IPS-18c (cell line): ENCODE results near the gene TBXAS1.

Experiments
- H3K4me3 ChIP-seq: 2 replicates; pipeline ENCODE4 v1.7.0; 2013; ENCODE audit warnings: low read depth, mild to moderate bottlenecking, low read length, moderate library complexity; ENCODE audit not compliant: insufficient read depth
- H3K9me3 ChIP-seq: one replicate; pipeline ENCODE4 v1.6.1; 2013; ENCODE audit warnings: mild to moderate bottlenecking, low read length, moderate library complexity; ENCODE audit not compliant: control insufficient read depth, insufficient read depth

Gene TBXAS1

GRCh38 chr7:140009735-140010134 is 180.7 kb downstream of the TBXAS1 start:
- Histone ChIP-seq H3K4me3 (no peak overlapping the region), H3K9me3 (no peaks in the 10 kb centered on the region)

GRCh38 chr7:140010194-140010895 is 181.3 kb downstream of the TBXAS1 start:
- H3K4me3 ChIP-seq, result no peak overlapping the region
- H3K9me3 ChIP-seq, result no peaks in the 10 kb centered on the region

- H3K4me3 ChIP-seq, result no peak overlapping the region
- no peaks in the 10 kb centered on the region for H3K9me3 ChIP-seq
Measured at GRCh38 chr7:140013676-140014075, 184.6 kb downstream of the TBXAS1 start.

GRCh38 chr7:140014123-140014522 is 185.1 kb downstream of the TBXAS1 start:
- Histone ChIP-seq H3K9me3 (no peaks in the 10 kb centered on the region), H3K4me3 (no peak overlapping the region)

- no peak overlapping the region for H3K4me3 ChIP-seq
- no peaks in the 10 kb centered on the region for H3K9me3 ChIP-seq
Measured at GRCh38 chr7:140015471-140015970, 186.5 kb downstream of the TBXAS1 start.

- Histone ChIP-seq H3K4me3 (no peak overlapping the region), H3K9me3 (no peaks in the 10 kb centered on the region)
Measured at GRCh38 chr7:140016540-140016939, 187.5 kb downstream of the TBXAS1 start.

- Histone ChIP-seq H3K4me3 (no peak overlapping the region), H3K9me3 (no peaks in the 10 kb centered on the region)
Measured at GRCh38 chr7:140017034-140017433, 188.0 kb downstream of the TBXAS1 start.

- H3K4me3 ChIP-seq, result no peak overlapping the region
- no peaks in the 10 kb centered on the region for H3K9me3 ChIP-seq
Measured at GRCh38 chr7:140017543-140017942, 188.5 kb downstream of the TBXAS1 start.

GRCh38 chr7:140018125-140019043 is 189.3 kb downstream of the TBXAS1 start:
- no peaks in the 10 kb centered on the region for H3K9me3 ChIP-seq
- H3K4me3 ChIP-seq, result no peak overlapping the region

- Histone ChIP-seq H3K4me3 (no peak overlapping the region), H3K9me3 (no peaks in the 10 kb centered on the region)
Measured at GRCh38 chr7:140019172-140019571, 190.1 kb downstream of the TBXAS1 start.

- no peak overlapping the region for H3K4me3 ChIP-seq
Measured at GRCh38 chr7:140019606-140020005, 190.5 kb downstream of the TBXAS1 start.

GRCh38 chr7:140021603-140022002 is 192.5 kb downstream of the TBXAS1 start:
- Histone ChIP-seq H3K9me3 (no peaks in the 10 kb centered on the region), H3K4me3 (no peak overlapping the region)

More at GRCh38 chr7:140019606-140020005, 190.5 kb downstream of the TBXAS1 start:
- no peaks in the 10 kb centered on the region for H3K9me3 ChIP-seq

GRCh38 chr7:140022582-140023211 is 193.6 kb downstream of the TBXAS1 start:
- no peak overlapping the region for H3K4me3 ChIP-seq

GRCh38 chr7:140023728-140024127 is 194.7 kb downstream of the TBXAS1 start:
- no peak overlapping the region for H3K4me3 ChIP-seq
- H3K9me3 ChIP-seq, result no peaks in the 10 kb centered on the region

More at GRCh38 chr7:140022582-140023211, 193.6 kb downstream of the TBXAS1 start:
- H3K9me3 ChIP-seq, result no peaks in the 10 kb centered on the region

GRCh38 chr7:140024585-140024984 is 195.5 kb downstream of the TBXAS1 start:
- no peaks in the 10 kb centered on the region for H3K9me3 ChIP-seq
- no peak overlapping the region for H3K4me3 ChIP-seq

- Histone ChIP-seq H3K4me3 (no peak overlapping the region), H3K9me3 (no peaks in the 10 kb centered on the region)
Measured at GRCh38 chr7:140025241-140025640, 196.2 kb downstream of the TBXAS1 start.

GRCh38 chr7:140025814-140026433 is 196.9 kb downstream of the TBXAS1 start:
- Histone ChIP-seq H3K9me3 (no peaks in the 10 kb centered on the region), H3K4me3 (no peak overlapping the region)
